ENCODE results near the gene LAGE3. TPM values are rescaled to one million over a fixed set of nuclear protein-coding genes. Genes with fewer than 3 reads are reported as not detected.

LAGE3 gene
- total and polyA plus RNA-seq, 12 donors, result 11.3 to 101 (median 41.7) TPM

GRCh38 chrX:154443992-154444754 is 34.9 kb downstream of the LAGE3 start, which contains the start of gene FAM50A:
TSS of gene FAM50A (plus strand) at chrX:154444141. CDS start at chrX:154444236, 95 bp downstream.
- peaks cover 0 to 45% of the 10 kb centered on the region in 2 donors for H3K36me3 ChIP-seq (replicated peaks in 1 of 2)

GRCh38 chrX:154443479-154443910 is 35.6 kb downstream of the LAGE3 start:
- H3K36me3 ChIP-seq (replicated peaks in 1 of 2), result peaks cover 0 to 42% of the 10 kb centered on the region in 2 donors
- H3K4me1 ChIP-seq (replicated peaks in 1 of 2), result peaks cover 0 to 18% of the 10 kb centered on the region in 2 donors
- H3K9me3 ChIP-seq (replicated peaks in 1 of 3), result no peaks in the 10 kb centered on the region
- 0 to 41% (median 23%) methylated on average over 2 to 10 of the region's 10 CpGs for WGBS, 4 donors
- intact Hi-C loops (cut with DNase I), result no loop called here
- H3K4me3 ChIP-seq, result peak overlapping the region in 1 of 4 donors; percentile 65
- peak overlapping the region in 4 of 5 donors; percentile 75 to 92 (median 82) for H3K27ac ChIP-seq
- H3K27me3 ChIP-seq, result no peaks in the 10 kb centered on the region
- DNase-seq, result no peak
- TF ChIP-seq CTCF (IDR thresholded peaks at IDR 0.05) (no peak), POLR2A (IDR thresholded peaks at IDR 0.05) (no peak)

More at GRCh38 chrX:154443992-154444754, 34.9 kb downstream of the LAGE3 start, which contains the start of gene FAM50A:
- no peaks in the 10 kb centered on the region for H3K9me3 ChIP-seq (replicated peaks in 1 of 3)
- TF ChIP-seq POLR2A (IDR thresholded peaks at IDR 0.05) (peak; percentile 52 to 61), CTCF (IDR thresholded peaks at IDR 0.05) (peak in 2 of 6 experiments; percentile 10 to 23)
- peak within 1 kb of the TSS in 3 of 4 donors; percentile 24 to 65 (median 56) for H3K4me3 ChIP-seq
- 1 to 45% (median 23%) methylated on average over 13 to 70 of the region's 94 CpGs; no CpG with 5 or more reads in 1 of the 4 donors for WGBS, 4 donors
- intact Hi-C loops (cut with DNase I), result no loop called here
- H3K27me3 ChIP-seq, result no peaks in the 10 kb centered on the region
- peak within 1 kb of the TSS in 4 of 5 donors; percentile 75 to 92 (median 82) for H3K27ac ChIP-seq
- DNase-seq, result peak; percentile 68 to 87 (median 80)
- H3K4me1 ChIP-seq (replicated peaks in 1 of 2), result peaks cover 0 to 15% of the 10 kb centered on the region in 2 donors

- no peak for TF ChIP-seq POLR2A (IDR thresholded peaks at IDR 0.05)
- no peak for TF ChIP-seq CTCF (IDR thresholded peaks at IDR 0.05)
- 77 to 84% (median 82%) methylated on average over 8 to 21 of the region's 21 CpGs for WGBS, 4 donors
- H3K4me1 ChIP-seq (replicated peaks in 1 of 2), result peaks cover 0 to 22% of the 10 kb centered on the region in 2 donors
- peaks cover 0 to 38% of the 10 kb centered on the region in 2 donors for H3K36me3 ChIP-seq (replicated peaks in 1 of 2)
- no peaks in the 10 kb centered on the region for H3K9me3 ChIP-seq (replicated peaks in 1 of 3)
- no peak overlapping the region for H3K27ac ChIP-seq
- no peak overlapping the region for H3K4me3 ChIP-seq
- DNase-seq, result no peak
- intact Hi-C loops (cut with DNase I), result no loop called here
- no peaks in the 10 kb centered on the region for H3K27me3 ChIP-seq
These were observed 36.9 kb downstream of the LAGE3 start for GRCh38 chrX:154441984-154442707.

- 67 to 92% (median 89%) methylated on average over 3 to 11 of the region's 11 CpGs for WGBS, 4 donors
- intact Hi-C loops (cut with DNase I), result no loop called here
- Histone ChIP-seq H3K27ac (no peak overlapping the region), H3K4me1 (replicated peaks in 1 of 2) (peaks cover 0 to 22% of the 10 kb centered on the region in 2 donors), H3K9me3 (replicated peaks in 1 of 3) (no peaks in the 10 kb centered on the region), H3K27me3 (no peaks in the 10 kb centered on the region), H3K36me3 (replicated peaks in 1 of 2) (peaks cover 0 to 38% of the 10 kb centered on the region in 2 donors), H3K4me3 (no peak overlapping the region)
- TF ChIP-seq CTCF (IDR thresholded peaks at IDR 0.05), result no peak
- no peak for TF ChIP-seq POLR2A (IDR thresholded peaks at IDR 0.05)
- no peak for DNase-seq
These were observed 37.5 kb downstream of the LAGE3 start for GRCh38 chrX:154441564-154441963.
